ENCODE results near the gene PSD2.

GRCh38 chr5:139842321-139842720 is 46.7 kb downstream of the PSD2 start:
- TF ChIP-seq CTCF (IDR thresholded peaks at IDR 0.05; ENCODE audit: low read depth, low read length): no peak
- TF ChIP-seq MYC (IDR thresholded peaks at IDR 0.05; ENCODE audit: low read depth, low read length): no peak
- no peak for TF ChIP-seq MAX (IDR thresholded peaks at IDR 0.05; ENCODE audit: low read depth, low read length)

Data from NB4 (cell line).